NCI-H2107 (cell line): ENCODE data around the gene PITPNM1.
A peak's percentile ranks its signal among the peaks of the same experiment; 100 is the strongest.
"Not testable (repeated sequence)": the region's sequence is repeated elsewhere in the genome, so short reads cannot be mapped to it uniquely, and the experiment has no call there.

Source experiments
- DNase-seq: peaks from one replicate; lab custom pipeline; 2025; lab: John Stamatoyannopoulos, UW

Gene PITPNM1

DNA sequence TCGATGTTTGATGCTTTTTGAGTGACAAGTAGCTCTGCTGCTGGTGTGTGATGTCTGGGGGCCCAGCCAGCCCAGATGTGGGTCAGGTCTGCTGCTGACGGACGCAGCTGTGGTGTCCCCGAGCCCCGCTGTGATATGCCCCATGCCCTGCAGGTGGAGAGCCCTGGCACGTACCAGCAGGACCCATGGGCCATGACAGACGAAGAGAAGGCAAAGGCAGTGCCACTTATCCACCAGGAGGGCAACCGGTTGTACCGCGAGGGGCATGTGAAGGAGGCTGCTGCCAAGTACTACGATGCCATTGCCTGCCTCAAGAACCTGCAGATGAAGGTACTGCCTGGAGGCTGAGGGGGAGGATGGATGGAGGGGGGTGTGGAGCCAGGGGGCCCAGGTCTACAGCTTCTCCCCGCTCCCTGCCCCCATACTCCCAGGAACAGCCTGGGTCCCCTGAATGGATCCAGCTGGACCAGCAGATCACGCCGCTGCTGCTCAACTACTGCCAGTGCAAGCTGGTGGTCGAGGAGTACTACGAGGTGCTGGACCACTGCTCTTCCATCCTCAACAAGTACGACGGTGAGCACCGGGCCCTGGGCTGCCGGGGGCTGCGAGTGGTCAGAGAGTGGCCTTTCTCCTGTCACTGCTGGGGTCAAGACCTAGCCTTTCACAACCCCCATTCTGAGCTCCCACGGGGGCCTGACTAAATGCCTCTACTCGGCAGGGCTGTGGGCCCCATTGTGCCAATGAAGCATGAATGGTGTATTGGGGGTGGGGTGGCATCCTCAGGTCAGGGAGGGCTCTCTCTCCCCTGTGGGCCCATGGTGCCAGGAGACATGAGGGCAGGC is 15.1 kb downstream of the PITPNM1 start:
- DNase-seq = no peak

DNA sequence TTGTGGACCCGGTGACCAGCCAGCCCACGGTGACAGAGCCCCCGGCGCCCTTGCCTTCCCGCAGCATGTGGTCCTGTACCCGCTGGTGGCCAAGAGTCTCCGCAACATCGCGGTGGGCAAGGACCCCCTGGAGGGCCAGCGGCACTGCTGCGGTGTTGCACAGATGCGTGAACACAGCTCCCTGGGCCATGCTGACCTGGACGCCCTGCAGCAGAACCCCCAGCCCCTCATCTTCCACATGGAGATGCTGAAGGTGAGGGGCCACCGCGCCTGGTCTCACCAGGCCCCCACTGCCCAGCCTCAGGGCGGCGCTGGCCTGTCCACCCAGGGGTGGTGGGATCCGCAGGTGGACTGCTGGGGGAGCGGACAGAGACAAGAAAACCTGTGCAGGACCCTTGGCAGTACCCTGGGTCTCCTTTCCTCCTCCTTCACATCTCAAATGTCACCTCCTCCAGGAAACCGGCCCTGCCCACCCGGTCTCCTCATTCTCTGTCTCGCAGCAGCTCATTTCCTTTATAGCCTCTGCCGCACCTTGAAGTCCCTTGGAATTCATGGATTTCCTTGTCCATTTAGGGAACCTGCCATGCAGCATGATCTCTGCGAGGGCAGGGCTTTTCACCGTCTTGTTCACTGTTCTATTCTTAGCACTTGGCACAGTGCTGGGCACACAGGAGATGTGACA is 15.8 kb downstream of the PITPNM1 start:
- DNase-seq = no peak

DNA sequence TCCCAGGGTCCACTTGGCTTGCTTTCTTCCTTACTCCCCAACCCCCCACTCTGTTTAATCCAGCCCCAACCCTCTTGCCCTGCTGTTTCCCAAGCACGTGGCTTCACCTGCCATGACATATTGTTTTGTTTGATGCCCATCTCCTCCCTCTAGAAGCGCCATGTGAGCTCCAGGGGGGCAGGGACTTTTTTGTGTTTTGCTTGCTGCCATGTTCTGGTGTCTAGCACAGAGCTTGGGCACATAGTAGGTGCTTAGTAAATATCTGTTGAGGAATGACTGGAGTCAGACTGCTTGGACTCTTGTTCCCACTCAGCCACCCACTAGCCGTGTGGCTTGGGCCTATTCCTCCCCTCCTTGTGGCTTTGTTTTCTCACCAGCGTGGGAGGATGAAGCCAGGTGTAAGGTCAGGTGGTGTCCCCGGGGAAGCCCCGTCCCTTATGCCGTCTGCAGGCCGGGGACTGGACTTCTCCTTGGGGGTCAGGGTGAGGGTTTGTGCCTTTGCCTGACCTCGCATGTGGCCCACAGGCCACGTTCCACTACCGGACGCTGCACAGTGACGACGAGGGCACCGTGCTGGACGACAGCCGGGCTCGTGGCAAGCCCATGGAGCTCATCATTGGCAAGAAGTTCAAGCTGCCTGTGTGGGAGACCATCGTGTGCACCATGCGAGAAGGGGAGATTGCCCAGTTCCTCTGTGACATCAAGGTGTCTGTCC is 18.5 kb downstream of the PITPNM1 start:
- no peak for DNase-seq

DNA sequence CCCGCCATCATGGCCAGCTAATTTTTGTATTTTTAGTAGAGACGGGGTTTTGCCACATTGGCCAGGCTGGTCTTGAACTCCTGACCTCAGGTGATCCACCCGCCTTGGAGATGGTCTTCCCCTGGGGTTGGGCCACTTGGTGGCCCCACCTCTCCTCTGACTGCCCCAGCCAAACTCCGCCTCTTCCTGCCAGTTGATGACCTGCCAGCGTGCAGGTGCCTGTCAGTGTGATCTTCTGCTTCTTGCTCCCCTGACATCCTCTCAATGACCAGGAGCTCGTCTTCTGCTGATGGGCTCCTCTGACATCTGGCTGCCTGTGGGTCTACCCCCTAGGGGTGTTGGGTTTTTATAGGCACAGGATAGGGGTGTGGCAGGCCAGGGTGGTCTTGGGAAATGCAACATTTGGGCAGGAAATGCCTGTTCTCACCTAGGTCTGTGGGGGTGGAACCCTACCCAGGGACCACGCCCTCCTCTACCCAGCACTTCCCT is 19.2 kb downstream of the PITPNM1 start:
- DNase-seq = not testable (repeated sequence)

DNA sequence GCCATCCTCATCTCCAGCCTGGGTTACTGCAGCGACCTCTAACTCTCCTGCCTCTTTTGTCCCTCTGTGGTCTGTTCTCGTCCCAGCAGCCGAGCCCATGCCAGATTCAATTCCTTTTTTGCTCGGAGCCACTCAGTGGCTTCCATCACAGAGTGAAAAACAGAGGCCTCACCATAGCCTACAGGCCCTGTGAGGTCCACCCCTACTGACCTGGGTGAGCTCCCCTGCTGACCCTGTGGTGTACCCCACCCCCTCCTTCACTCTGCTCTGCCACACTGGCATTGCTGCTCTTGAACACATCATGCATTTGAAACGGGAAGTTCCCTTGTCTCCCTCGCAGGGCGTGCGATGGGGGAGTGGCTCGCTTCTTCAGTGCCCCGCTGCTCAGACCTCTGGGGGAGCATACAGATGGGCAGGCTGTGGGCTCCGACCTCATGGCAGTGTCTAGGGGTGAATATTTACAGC is 20.3 kb downstream of the PITPNM1 start:
- no peak for DNase-seq

DNA sequence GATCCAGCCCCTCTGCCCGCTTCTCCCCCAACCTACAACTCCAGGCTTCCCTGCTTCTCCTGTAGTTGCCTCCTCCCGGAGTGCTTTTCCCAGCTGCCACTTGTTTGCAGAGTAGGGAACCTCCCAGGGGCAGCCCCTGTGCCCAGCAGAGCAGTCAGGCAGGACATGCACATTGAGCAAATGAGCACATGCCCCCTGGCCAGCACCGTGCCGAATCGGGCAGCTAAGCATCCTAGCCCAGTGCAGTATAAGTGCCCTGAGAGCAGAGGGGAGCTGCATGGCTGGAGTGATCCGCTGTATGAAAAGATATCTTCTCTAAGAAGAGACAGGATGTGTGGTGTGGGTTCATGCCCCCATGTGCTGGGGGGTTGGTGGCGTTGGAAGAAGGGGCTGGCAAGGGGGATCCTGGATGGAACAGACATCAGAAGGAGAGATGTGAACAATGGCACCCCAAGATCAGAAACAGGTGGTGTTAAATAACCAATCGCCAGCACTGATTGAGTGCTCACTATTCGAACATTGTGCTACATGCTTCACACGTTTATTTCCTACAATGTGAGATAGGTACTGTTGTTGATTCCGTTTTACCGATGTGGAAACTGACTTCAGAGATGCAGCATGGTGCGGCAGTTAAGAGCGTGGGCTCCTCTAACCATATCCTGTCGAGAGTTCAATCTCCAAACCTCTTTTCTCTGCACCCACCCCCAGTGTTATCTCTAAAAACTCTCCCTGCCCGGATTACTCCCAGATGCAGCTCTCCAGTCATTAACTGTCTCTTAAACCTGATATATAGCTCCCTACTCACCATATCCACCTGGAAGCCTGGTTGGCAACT is 21.1 kb downstream of the PITPNM1 start:
- DNase-seq = no peak

DNA sequence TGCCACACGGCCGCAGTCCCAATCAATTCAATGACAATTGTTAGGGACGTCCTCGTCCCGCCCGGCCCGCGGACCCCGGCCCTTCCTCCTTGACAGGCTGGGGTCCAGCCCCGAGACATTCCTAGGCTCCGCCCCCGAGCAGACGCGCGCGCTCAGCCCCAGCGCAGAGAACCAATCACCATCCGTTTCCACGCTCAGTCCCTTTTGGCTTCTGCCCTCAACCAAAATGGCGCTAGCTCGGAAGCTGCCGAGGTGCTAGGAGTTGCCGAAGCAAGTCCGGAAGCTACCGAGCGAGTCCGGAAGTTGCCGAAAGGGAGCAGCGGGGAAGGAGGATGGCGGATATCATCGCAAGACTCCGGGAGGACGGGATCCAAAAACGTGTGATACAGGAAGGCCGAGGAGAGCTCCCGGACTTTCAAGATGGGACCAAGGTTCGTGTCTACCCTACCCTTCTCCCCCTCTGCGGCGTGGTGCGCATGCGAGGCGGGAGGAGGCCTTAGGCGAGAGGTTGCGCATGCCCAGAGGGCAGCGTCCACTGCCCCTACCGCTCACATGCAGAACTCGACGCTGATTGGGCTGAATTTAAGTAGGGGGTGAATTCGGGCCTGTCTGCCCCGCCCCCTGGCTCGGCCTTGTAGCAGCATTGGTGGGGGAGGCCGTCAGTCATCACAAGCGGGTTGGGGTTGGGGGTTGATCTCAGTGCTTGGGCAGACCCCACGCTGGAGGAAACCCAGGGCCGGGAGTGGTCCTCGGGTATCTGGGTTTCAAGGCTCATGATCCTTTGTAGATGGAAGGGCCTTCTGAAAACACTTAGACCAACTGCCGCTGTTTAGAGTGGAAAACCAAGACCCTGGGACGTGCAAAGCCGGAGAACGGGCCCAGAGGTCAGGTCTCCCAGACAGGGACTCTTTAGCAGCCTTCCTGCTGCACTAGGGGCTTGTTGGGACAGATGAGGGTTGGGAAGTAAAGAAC is 22.1 kb downstream of the PITPNM1 start, which contains the start of gene AIP:
Gene AIP, plus strand, starts transcription at position 200 of the 972 bp plus-strand sequence. Its CDS starts 133 bp downstream, at position 333.
- DNase-seq = peak; percentile 90

DNA sequence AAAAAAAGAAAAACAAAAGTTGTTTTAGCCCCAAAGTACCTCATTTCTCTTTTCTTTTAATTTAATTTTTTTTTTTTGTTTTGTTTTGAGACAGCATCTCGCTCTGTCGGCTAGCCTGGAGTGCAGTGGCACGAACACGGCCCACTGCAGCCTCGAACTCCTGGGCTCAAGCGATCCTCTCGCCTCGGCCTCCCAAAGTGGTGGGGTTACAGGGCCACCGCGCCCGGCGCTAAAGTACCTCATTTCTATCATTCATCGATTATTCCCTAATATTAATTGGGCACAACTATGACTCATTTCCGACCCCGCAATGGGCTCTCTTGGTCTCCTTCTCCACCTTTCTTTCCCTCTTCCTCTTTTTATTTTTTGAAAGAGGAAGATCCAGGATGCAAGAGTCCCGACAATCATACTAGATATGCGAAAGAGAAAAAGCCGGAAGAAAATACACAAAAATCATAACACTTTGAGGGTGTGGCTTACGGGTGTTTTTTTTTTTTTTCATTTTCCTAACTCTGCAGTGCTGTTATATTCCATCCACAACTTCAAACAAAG is 22.8 kb downstream of the PITPNM1 start:
- no peak for DNase-seq

DNA sequence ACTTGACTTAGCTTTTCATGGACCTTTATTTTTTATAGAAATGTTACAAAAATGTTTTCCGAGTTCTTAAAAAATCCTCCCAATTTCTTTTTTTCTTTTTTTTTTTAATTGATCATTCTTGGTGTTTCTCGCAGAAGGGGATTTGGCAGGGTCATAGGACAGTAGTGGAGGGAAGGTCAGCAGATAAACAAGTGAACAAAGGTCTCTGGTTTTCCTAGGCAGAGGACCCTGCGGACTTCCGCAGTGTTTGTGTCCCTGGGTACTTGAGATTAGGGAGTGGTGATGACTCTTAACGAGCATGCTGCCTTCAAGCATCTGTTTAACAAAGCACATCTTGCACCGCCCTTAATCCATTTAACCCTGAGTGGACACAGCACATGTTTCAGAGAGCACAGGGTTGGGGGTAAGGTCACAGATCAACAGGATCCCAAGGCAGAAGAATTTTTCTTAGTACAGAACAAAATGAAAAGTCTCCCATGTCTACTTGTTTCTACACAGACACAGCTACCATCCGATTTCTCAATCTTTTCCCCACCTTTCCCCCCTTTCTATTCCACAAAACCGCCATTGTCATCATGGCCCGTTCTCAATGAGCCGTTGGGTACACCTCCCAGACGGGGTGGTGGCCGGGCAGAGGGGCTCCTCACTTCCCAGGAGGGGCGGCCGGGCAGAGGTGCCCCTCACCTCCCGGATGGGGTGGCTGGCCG is 27.7 kb downstream of the PITPNM1 start:
- DNase-seq = not testable (repeated sequence)

DNA sequence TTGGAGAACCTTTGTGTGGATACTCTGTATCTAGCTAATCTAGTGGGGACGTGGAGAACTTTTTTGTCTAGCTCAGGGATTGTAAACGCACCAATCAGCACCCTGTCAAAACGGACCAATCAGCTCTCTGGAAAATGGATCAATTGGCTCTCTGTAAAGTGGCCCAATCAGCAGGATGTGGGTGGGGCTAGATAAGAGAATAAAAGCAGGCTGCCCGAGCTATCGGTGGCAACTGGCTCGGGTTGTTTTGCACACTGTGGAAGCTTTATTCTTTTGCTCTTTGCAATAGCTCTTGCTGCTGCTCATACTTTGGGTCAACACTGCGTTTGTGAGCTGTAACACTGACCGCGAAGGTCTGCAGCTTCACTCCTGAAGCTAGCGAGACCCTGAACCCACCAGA is 28.5 kb downstream of the PITPNM1 start:
- not testable (repeated sequence) for DNase-seq

DNA sequence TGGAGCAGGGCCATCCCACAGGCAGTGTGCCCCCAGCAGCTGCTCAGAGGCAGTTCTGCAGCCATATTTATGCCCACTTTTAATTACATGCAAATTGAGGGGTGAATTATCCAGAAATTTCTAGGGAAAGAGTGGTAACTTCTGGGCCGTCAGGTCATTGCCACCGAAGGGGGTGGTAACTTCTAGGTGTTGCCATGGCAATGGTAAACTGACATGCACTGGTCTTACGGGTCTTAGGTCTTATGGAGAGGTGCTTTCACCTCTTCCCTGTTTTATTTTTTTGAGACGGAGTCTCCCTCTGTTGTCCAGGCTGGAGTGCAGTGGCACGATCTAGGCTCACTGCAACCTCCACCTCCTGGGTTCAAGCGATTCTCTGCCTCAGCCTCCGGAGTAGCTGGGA is 32.3 kb downstream of the PITPNM1 start:
- DNase-seq = no peak

DNA sequence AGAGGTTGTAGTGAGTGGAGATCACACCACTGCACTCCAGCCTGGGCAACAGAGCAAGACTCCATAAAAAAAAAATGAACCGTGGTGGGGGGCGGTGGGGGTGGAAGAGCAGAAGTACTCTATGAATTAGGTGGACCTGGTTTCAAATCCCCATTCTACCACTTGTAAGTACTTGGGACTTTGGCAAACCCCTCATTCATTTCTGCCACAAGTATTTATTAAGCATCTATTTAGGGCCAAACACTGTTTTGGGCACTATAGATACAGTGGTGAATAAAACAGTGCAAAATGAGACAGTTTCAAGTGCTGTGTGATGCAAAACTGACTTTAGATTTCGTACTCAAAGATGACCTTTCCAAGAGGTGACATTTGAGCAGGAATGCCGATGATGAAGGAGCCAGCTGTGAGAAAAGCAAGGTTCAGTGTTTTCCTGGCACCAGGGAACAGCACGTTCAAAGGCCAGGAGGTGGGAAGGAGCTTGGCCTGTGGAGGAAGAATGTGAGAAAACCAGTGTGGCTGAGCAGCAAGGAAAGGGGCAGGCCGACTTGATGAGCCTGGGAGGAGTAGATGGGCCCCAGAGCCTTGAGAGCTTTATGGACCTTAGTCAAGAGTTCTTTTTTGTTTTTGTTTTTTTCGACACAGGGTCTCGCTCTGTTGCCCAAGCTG is 34.7 kb downstream of the PITPNM1 start:
- no peak for DNase-seq

DNA sequence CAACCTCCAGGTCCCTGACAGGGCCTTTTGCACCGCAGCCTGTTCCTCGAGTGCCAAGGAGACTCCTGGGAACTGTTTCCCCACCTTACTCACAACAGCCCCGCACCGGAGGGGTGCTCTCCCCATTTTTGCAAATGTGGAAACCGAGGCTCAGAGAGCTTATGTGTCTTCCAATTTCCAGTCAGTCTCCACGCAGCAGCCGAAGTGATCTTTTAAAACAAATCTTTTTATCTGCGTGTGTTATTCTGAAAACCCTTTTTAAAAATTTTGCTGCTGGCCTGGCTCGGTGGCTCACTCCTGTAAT is 35.7 kb downstream of the PITPNM1 start:
- no peak for DNase-seq

DNA sequence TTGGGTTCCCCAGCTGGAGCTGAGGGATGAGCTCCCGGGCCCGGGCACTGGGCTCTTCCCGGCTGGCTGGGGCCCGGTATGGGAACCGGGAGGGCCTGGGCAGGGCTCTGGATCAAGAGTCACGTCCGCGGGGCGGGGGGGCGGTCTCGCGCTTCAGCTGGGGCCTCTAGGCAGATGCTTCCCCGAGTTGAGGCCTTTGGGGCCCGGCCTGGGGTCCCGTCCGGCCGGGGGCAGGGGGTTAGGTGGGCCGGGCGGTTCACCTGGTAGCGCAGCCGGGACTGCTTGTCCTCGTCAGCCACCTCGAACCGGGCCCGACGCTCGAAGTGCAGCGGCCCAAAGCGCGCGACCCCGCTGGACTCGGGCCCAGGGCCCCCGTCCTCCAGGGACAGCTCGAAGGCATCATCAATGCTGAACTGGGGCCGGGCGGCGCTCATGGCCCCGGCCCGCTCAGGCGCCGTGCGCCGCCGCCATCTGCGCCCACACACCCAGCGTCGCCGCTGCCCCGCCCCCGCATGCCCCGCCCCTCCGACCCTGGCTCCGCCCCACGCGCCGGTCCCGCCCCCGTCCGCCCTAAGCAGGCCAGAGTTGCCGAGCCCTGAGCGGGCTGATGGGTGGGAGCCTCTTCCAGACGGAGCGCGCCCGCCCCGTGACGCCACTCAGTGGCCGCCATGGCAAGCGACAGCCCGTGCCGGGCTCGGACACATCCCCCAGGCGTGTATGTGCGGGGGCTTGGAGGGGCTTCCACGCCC is 36.2 kb downstream of the PITPNM1 start, which contains the start of gene TMEM134:
Gene TMEM134, minus strand, starts transcription at position 493 of the 749 bp plus-strand sequence. Its CDS starts 59 bp downstream, at position 434.
- peak; percentile 75 for DNase-seq

DNA sequence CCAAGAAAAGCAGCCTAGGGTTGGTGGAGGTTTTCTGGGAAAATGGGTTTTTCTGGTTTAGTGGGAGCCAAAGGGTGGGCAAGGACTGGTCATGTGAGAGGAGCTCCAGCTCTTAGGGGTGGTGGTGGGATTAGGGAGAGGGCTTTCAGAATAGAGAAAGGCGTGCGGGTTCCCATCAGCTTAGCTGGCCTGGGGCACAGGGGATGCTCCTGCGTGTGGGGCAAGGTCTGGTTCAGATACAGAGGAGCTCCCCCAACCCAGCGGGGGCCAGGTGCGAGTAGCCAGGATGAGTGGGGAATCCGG is 36.8 kb downstream of the PITPNM1 start:
- no peak for DNase-seq

DNA sequence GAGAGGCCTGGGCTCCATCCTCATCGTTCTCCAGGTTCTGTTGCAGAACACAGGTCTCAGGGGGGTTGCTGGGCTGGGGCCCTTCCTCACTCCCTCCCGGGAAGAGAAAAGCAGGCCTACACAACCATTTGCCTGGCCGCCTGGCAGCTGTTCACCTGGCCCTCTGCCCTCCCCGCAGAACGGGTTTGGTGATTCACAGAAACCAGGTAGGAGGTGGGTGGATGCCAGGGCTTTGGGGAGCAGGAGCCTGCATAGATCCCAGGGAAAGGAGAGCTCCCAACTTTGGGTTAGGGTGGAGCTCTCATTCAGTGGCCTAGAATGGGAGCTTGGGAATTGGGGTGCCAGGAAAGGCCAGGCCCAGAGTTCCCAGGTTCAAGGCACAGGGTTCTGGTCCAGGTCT is 37.1 kb downstream of the PITPNM1 start:
- peak; percentile 21 for DNase-seq

DNA sequence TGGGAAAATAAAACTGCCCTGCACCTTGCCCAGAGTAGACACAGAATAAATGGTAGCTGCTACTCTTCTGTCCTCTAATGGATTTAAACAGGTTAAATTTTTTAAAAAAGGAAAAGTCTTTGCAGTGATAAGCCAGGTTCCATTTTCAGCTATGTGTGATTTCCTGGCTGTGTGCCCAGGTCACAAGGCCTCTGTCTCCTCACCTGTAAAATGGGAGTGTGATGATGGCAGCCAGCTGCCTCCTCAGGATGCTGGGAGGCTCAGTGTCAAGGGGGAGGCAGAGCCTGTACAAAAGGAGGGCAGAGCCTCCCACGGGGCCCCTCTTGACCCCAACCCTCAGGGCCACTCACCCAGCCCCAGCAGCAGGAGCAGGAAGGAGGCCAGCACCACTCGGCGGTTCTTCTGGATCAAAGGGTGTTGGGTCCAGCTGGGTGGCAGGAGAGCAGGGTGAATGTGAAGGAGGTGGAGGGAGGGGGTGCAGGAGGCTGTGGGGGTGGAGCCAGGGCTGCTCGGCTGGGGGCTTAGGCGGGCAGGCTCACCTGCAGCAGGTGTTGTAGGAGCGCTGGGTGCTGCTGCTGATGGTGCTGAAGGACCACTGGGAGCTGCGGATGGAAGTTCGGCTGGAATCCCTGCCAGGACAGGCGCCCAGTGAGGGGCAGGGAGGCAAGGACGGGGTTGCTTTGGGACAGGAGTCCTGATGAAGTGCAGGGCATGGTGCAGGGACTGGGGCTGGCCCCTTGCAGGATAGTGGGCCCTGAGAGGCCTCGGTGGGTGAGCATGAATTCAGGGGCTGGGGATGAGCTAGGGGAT is 38.0 kb downstream of the PITPNM1 start:
- DNase-seq = no peak
